Neural crest cell (in vitro differentiated cells): Measurements from ENCODE around the gene ASPSCR1. TPM values are rescaled to one million over a fixed set of nuclear protein-coding genes. Genes with fewer than 3 reads are reported as not detected.

ENCODE experiments used
- DNase-seq: peaks from one replicate; pipeline ENCODE4 v3.0.0; 2021; ENCODE audit warnings: low read depth, mixed read lengths, low spot score
- H3K27ac Mint-ChIP-seq: one replicate; pipeline ENCODE4 v1.8.0; 2021; ENCODE audit warnings: mild to moderate bottlenecking, mixed read lengths; ENCODE audit not compliant: unreplicated experiment
- H3K27me3 Mint-ChIP-seq: 2 replicates; pipeline ENCODE4 v1.8.0; 2021; ENCODE audit warnings: low read depth, mild to moderate bottlenecking, mixed read lengths
- H3K36me3 Mint-ChIP-seq: 2 replicates; pipeline ENCODE4 v1.8.0; 2021; ENCODE audit warnings: low read depth, mild to moderate bottlenecking, mixed read lengths
- H3K4me1 Mint-ChIP-seq: 2 replicates; pipeline ENCODE4 v1.8.0; 2021; ENCODE audit warnings: mixed read lengths
- H3K4me3 Mint-ChIP-seq: one replicate; pipeline ENCODE4 v1.8.0; 2021; ENCODE audit warnings: mild to moderate bottlenecking, mixed read lengths
- H3K9me3 Mint-ChIP-seq: 2 replicates; pipeline ENCODE4 v1.8.0; 2021; ENCODE audit warnings: mixed read lengths
- CTCF ChIP-seq: fragments of 200-600 bp; sonication (generic); conservative IDR thresholded peaks from 2 replicates; pipeline ENCODE4 v1.5.0; 2021; ENCODE audit warnings: antibody characterized with exemption, mild to moderate bottlenecking
- total RNA-seq: library from RNA; stranded (reverse); gene quantifications from 2 replicates; pipeline ENCODE4 v1.2.1, GENCODE V29; 2021

The ASPSCR1 gene
- total RNA-seq, 1 donor from 2014 or later = 51.9 TPM

GRCh38 chr17:82055965-82056728 lies 78.7 kb downstream of the ASPSCR1 start:
- no peak for TF ChIP-seq CTCF
- H3K27me3 Mint-ChIP-seq = no peaks in the 10 kb centered on the region
- H3K4me3 Mint-ChIP-seq = peak overlapping the region; percentile 47
- H3K36me3 Mint-ChIP-seq = no peaks in the 10 kb centered on the region
- DNase-seq = no peak
- no peaks in the 10 kb centered on the region for H3K9me3 Mint-ChIP-seq
- H3K27ac Mint-ChIP-seq = no peak overlapping the region
- no peaks in the 10 kb centered on the region for H3K4me1 Mint-ChIP-seq

GRCh38 chr17:82056729-82057621 lies 79.5 kb downstream of the ASPSCR1 start:
- no peak for TF ChIP-seq CTCF
- Mint-ChIP-seq H3K36me3 (no peaks in the 10 kb centered on the region), H3K4me3 (peak overlapping the region; percentile 47), H3K27me3 (no peaks in the 10 kb centered on the region), H3K4me1 (no peaks in the 10 kb centered on the region), H3K9me3 (no peaks in the 10 kb centered on the region), H3K27ac (no peak overlapping the region)
- no peak for DNase-seq

GRCh38 chr17:82058230-82058854 lies 80.9 kb downstream of the ASPSCR1 start:
- no peak for DNase-seq
- H3K4me1 Mint-ChIP-seq = no peaks in the 10 kb centered on the region
- TF ChIP-seq CTCF = no peak
- no peaks in the 10 kb centered on the region for H3K36me3 Mint-ChIP-seq
- no peaks in the 10 kb centered on the region for H3K9me3 Mint-ChIP-seq
- H3K4me3 Mint-ChIP-seq = peak overlapping the region; percentile 70
- no peak overlapping the region for H3K27ac Mint-ChIP-seq
- no peaks in the 10 kb centered on the region for H3K27me3 Mint-ChIP-seq

- Mint-ChIP-seq H3K4me3 (no peak overlapping the region), H3K9me3 (no peaks in the 10 kb centered on the region), H3K27me3 (no peaks in the 10 kb centered on the region), H3K4me1 (no peaks in the 10 kb centered on the region), H3K27ac (no peak overlapping the region), H3K36me3 (no peaks in the 10 kb centered on the region)
- no peak for DNase-seq
- TF ChIP-seq CTCF = no peak
Observed at GRCh38 chr17:82058855-82059249, 81.4 kb downstream of the ASPSCR1 start.

GRCh38 chr17:82059272-82060000 lies 82.0 kb downstream of the ASPSCR1 start:
- DNase-seq = no peak
- Mint-ChIP-seq H3K36me3 (no peaks in the 10 kb centered on the region), H3K27ac (no peak overlapping the region), H3K9me3 (no peaks in the 10 kb centered on the region), H3K27me3 (no peaks in the 10 kb centered on the region), H3K4me1 (no peaks in the 10 kb centered on the region), H3K4me3 (peak overlapping the region; percentile 44)
- TF ChIP-seq CTCF = no peak
